Astrocyte of the spinal cord (primary cell): ENCODE results near the gene UFC1.

Experiments used
- DNase-seq: peaks from one replicate; pipeline ENCODE4 v3.0.0; 2011; ENCODE audit warnings: low read depth, low spot score
- H3K4me3 ChIP-seq: 2 replicates; pipeline ENCODE4 v1.5.1; 2011; ENCODE audit warnings: low read depth, mild to moderate bottlenecking, low read length, moderate library complexity
- in situ Hi-C: cut with HindIII; loops from 2 replicates; pipeline ENCODE4 v1.10.0; 2017; ENCODE audit warnings: low sequenced_read_pairs
- TF ChIP-seq, protein P1 (sequence below): IDR thresholded peaks from 2 replicates; pipeline ENCODE4 v1.5.1; 2012; ENCODE audit warnings: low read depth, mild to moderate bottlenecking, low read length, inconsistent platforms

The UFC1 gene

DNA sequence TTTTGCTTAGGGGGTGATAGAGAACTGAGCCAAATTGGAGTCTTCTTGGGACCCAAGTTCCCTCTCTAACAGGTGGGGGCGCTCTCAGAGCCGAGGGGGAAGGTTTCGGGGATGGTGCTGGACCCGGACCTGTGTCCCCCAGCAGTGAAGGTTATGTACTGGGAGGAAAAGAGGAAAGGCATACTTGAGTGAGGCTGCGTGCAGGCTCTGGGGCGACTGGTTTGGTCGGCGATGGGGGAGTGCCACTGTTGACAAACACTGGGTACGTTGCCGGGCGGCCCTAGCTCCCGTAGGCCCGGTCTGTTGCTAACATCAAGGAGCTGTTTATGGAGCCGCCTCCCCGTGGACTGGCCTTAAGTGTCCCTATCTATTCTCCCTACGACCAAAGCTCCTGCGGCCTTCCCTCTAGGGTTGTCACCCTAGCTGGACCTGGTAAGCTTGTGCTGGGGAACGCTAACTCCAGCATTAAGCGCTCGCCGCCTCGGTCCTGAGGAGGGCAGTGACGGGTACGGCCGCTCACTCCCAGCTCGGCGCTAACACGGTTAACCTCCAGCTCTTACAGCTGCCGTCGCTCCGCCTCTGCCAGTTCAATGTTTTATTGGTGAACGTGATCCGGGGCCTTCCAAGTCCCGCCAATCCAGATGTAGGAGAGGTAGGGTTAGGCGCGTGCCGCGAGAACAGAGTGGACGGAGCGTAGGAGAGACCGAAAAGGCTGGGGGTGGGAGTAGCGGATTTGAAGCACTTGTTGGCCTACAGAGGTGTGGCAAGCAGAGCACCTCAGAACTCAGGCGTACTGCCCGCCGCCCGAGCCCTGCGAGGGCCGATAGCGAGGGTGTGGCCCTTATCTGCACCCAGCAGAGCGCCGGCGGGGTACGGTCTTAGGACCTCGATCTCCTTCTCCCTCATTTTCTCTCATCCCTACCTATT, 12.2 kb downstream of the UFC1 start, which contains the start of gene PPOX:
TSS of gene PPOX (plus strand) at position 685 of the 927 bp plus-strand sequence. CDS start 422 bp downstream, outside the sequence.
- DNase-seq, result peak; percentile 99
- TF ChIP-seq, protein P1, sequence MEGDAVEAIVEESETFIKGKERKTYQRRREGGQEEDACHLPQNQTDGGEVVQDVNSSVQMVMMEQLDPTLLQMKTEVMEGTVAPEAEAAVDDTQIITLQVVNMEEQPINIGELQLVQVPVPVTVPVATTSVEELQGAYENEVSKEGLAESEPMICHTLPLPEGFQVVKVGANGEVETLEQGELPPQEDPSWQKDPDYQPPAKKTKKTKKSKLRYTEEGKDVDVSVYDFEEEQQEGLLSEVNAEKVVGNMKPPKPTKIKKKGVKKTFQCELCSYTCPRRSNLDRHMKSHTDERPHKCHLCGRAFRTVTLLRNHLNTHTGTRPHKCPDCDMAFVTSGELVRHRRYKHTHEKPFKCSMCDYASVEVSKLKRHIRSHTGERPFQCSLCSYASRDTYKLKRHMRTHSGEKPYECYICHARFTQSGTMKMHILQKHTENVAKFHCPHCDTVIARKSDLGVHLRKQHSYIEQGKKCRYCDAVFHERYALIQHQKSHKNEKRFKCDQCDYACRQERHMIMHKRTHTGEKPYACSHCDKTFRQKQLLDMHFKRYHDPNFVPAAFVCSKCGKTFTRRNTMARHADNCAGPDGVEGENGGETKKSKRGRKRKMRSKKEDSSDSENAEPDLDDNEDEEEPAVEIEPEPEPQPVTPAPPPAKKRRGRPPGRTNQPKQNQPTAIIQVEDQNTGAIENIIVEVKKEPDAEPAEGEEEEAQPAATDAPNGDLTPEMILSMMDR, result peak; percentile 64
- peak within 1 kb of the TSS; percentile 79 for H3K4me3 ChIP-seq
- in situ Hi-C loops, result no loop called here

DNA sequence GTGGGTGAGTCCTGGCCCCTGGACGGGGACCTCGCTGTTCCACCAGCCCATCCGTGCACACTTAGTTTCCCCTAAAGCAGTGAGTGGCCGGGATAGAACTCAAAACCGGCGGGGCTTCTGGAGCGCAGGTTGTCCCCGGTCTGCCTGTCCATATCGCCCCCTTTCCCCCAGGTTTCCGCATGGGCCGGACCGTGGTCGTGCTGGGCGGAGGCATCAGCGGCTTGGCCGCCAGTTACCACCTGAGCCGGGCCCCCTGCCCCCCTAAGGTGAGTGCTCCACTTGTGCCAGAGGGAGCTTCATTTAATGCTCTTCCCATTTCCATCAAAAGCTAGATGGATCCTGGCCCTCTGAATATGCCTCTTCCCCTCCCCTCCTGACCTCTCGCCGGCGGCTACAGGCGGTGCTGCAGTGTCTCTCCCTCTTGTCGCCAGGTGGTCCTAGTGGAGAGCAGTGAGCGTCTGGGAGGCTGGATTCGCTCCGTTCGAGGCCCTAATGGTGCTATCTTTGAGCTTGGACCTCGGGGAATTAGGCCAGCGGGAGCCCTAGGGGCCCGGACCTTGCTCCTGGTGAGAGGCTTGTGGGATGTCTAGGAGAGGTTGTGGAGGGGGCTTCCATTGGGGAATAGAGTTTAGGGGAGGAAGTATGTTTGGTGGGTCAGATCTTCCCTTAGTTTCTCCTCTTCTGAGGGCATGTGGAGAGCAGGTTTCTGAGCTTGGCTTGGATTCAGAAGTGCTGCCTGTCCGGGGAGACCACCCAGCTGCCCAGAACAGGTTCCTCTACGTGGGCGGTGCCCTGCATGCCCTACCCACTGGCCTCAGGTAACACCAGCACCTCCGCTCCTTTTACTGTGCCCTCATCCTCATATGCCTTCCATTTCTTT, 13.1 kb downstream of the UFC1 start:
- no peak for DNase-seq

DNA sequence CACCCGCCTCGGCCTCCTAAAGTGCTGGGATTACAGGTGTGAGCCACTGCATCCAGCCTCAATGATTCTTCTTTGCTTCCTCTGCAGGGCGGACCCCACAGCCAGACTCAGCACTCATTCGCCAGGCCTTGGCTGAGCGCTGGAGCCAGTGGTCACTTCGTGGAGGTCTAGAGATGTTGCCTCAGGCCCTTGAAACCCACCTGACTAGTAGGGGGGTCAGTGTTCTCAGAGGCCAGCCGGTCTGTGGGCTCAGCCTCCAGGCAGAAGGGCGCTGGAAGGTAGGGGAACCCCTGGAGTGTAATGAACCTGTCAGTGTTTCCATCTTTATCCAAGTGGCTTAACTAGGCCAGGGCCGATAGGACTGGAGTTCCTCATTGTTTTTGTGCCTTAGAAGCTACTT, 15.1 kb downstream of the UFC1 start:
- no peak for DNase-seq
- TF ChIP-seq, protein P1, result no peak
- H3K4me3 ChIP-seq, result no peak overlapping the region
- in situ Hi-C loops, result no loop called here

More for the DNA sequence above, 13.1 kb downstream of the UFC1 start:
- TF ChIP-seq, protein P1, result no peak
- in situ Hi-C loops, result no loop called here
- H3K4me3 ChIP-seq, result peak overlapping the region; percentile 79

DNA sequence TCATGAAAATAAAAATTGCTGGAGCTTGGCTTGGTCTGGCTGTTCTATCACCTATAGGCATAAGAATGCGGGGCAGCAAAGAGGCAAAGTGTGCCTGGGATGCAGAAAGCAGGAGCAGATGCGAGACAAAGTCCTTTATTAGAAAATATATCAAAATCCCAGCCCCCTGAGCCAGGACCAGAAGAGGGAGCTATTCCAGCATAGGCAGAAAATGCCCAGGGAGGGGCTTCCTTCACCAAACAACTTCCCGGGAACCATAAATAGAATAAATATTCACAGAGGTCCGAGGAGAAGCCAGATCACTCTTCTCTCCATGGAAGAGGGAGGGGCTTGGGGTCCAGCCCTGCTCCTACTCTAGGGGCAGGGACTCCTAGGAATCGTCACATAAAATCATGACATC, 17.4 kb downstream of the UFC1 start:
- no peak for DNase-seq
- in situ Hi-C loops, result no loop called here
- TF ChIP-seq, protein P1, result peak; percentile 33
- no peak overlapping the region for H3K4me3 ChIP-seq

DNA sequence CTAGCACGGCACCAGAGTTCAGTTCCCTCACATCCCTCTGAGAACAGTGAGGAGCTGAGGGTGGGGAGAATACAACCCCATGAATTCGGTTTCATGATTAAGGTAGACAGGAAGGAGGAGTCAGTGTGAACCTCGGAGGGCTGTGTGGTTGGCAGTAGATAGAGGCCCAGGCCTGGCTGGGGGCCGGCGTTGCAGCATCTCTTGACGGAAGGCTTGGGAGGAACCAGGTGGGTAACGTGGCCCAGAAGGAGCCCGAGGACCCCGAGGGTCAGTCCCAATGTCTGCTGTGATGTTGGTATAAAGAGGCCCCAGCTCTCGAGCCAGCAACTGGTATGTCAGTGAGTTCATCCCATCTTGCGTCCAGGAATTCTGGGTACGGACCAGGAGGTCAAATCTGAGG, 17.9 kb downstream of the UFC1 start:
- in situ Hi-C loops, result no loop called here
- no peak for DNase-seq
- TF ChIP-seq, protein P1, result no peak
- H3K4me3 ChIP-seq, result no peak overlapping the region

DNA sequence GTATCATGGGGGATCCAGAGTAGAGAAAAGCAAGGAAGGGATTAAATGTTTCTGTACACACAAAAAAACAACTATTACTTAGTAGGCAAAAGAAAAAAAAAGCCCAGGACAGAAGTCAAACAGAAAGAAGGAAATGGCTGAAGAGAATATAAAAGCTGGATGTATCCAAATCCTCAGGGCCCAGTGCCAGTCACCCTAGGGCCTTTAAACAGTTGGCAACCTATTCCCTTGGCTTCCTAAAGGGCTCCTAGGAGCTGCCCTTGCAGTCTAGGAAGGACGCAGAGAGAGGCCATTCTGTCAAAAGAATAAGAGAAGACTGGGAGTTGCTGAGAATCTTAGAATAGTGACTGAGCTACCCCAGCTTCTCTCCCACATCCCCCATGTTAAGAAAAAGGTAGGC, 18.6 kb downstream of the UFC1 start:
- DNase-seq, result no peak
- no peak overlapping the region for H3K4me3 ChIP-seq
- TF ChIP-seq, protein P1, result no peak
- in situ Hi-C loops, result no loop called here
